Hepatocyte (in vitro differentiated cells): ENCODE results near the gene UPF1.

ENCODE experiments used
- EZH2phosphoT487 ChIP-seq: fragments of 200-600 bp; sonication (generic); IDR thresholded peaks from one replicate; pipeline ENCODE4 v1.6.1; 2018; ENCODE audit warnings: antibody characterized with exemption, mild to moderate bottlenecking, low read depth, moderate library complexity; ENCODE audit not compliant: unreplicated experiment, severe bottlenecking
- TF ChIP-seq, protein P1 (sequence below): fragments of 200-600 bp; sonication (generic); IDR thresholded peaks from 2 replicates; pipeline ENCODE4 v1.5.1; 2016; ENCODE audit warnings: antibody characterized with exemption, mild to moderate bottlenecking; ENCODE audit not compliant: poor library complexity

DNA sequence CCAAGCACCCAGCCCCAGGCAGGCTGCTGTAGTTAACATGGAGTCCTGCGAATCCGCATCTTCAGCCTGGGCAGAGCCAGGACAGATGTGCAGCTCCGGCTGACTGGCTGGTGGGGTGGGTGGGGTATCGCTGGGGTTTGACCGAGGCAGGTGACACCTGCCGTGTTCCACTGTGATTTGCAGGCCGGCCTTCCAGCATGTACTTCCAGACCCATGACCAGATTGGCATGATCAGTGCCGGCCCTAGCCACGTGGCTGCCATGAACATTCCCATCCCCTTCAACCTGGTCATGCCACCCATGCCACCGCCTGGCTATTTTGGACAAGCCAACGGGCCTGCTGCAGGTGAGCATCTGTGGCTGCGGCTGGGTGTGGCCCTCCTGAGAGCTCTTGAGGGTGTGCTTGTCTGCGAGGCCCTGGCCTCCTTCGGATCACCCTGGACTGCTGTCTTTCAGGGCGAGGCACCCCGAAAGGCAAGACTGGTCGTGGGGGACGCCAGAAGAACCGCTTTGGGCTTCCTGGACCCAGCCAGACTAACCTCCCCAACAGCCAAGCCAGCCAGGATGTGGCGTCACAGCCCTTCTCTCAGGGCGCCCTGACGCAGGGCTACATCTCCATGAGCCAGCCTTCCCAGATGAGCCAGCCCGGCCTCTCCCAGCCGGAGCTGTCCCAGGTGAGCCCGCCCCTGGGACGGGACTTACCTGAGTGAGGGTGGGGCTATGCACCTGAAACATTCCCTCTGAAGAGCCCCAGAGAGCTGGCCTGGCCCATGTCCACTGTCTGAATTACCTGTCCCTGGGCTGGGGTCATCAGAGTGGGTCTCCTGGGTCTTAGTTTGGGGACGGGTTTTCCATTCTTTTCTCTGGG, 33.6 kb downstream of the UPF1 start:
- TF ChIP-seq, protein P1, sequence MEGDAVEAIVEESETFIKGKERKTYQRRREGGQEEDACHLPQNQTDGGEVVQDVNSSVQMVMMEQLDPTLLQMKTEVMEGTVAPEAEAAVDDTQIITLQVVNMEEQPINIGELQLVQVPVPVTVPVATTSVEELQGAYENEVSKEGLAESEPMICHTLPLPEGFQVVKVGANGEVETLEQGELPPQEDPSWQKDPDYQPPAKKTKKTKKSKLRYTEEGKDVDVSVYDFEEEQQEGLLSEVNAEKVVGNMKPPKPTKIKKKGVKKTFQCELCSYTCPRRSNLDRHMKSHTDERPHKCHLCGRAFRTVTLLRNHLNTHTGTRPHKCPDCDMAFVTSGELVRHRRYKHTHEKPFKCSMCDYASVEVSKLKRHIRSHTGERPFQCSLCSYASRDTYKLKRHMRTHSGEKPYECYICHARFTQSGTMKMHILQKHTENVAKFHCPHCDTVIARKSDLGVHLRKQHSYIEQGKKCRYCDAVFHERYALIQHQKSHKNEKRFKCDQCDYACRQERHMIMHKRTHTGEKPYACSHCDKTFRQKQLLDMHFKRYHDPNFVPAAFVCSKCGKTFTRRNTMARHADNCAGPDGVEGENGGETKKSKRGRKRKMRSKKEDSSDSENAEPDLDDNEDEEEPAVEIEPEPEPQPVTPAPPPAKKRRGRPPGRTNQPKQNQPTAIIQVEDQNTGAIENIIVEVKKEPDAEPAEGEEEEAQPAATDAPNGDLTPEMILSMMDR = no peak
- TF ChIP-seq EZH2phosphoT487 = no peak
